ENCODE results near the gene JAKMIP3.

JAKMIP3 gene

GRCh38 chr10:132100091-132100481 lies 34.3 kb downstream of the JAKMIP3 start:
- ATAC-seq: no peak

- no peak for ATAC-seq
These were observed 35.0 kb downstream of the JAKMIP3 start for GRCh38 chr10:132100556-132101349.

- no peak for ATAC-seq
These were observed 35.8 kb downstream of the JAKMIP3 start for GRCh38 chr10:132101529-132101928.

- no peak for ATAC-seq
These were observed 36.4 kb downstream of the JAKMIP3 start for GRCh38 chr10:132102071-132102716.

- ATAC-seq: no peak
These were observed 37.0 kb downstream of the JAKMIP3 start for GRCh38 chr10:132102717-132103110.

GRCh38 chr10:132103116-132103910 lies 37.6 kb downstream of the JAKMIP3 start:
- ATAC-seq: no peak

GRCh38 chr10:132104062-132104461 lies 38.3 kb downstream of the JAKMIP3 start:
- ATAC-seq: no peak

GRCh38 chr10:132104471-132105301 lies 38.9 kb downstream of the JAKMIP3 start:
- ATAC-seq: no peak

GRCh38 chr10:132105302-132105995 lies 39.7 kb downstream of the JAKMIP3 start:
- ATAC-seq: no peak

- no peak for ATAC-seq
These were observed 40.7 kb downstream of the JAKMIP3 start for GRCh38 chr10:132106431-132106830.

GRCh38 chr10:132107186-132107948 lies 41.6 kb downstream of the JAKMIP3 start:
- no peak for ATAC-seq

GRCh38 chr10:132107949-132108877 lies 42.5 kb downstream of the JAKMIP3 start:
- ATAC-seq: no peak

- ATAC-seq: no peak
These were observed 43.8 kb downstream of the JAKMIP3 start for GRCh38 chr10:132109341-132110110.

- no peak for ATAC-seq
These were observed 44.4 kb downstream of the JAKMIP3 start for GRCh38 chr10:132110111-132110521.

- ATAC-seq: no peak
These were observed 45.0 kb downstream of the JAKMIP3 start for GRCh38 chr10:132110713-132111112.

GRCh38 chr10:132111121-132111731 lies 45.5 kb downstream of the JAKMIP3 start:
- no peak for ATAC-seq

- no peak for ATAC-seq
These were observed 46.2 kb downstream of the JAKMIP3 start for GRCh38 chr10:132111871-132112341.

GRCh38 chr10:132112611-132113010 lies 46.9 kb downstream of the JAKMIP3 start:
- no peak for ATAC-seq

- ATAC-seq: no peak
These were observed 47.5 kb downstream of the JAKMIP3 start for GRCh38 chr10:132113206-132113605.
